Measurements from ENCODE around the gene GAGE12H. TPM values are rescaled to one million over a fixed set of nuclear protein-coding genes. Genes with fewer than 3 reads are reported as not detected.
"Not testable (repeated sequence)": the region's sequence is repeated elsewhere in the genome, so short reads cannot be mapped to it uniquely, and the experiment has no call there.

The GAGE12H gene
- not detected for total RNA-seq

DNA sequence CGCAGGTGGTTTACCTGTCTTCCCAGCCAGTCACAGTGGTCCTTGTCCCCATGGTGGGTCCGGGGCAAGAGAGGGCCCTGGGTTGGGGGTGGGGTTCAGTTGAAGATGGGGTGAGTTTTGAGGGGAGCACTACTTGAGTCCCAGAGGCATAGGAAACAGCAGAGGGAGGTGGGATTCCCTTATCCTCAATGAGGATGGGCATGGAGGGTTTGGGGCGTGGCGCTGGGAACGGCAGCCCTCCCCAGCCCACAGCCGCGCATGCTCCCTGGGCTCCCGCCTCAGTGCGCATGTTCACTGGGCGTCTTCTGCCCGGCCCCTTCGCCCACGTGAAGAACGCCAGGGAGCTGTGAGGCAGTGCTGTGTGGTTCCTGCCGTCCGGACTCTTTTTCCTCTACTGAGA lies at the start of gene GAGE12H:
GAGE12H (plus strand) TSS at position 301 of the 400 bp plus-strand sequence. CDS start 1,155 bp downstream, outside the sequence.
- not testable (repeated sequence) for H3K9me3 ChIP-seq; DNase-seq (ENCODE audit: low spot score in 2 of 2); H3K27me3 ChIP-seq; H3K4me3 ChIP-seq; H3K36me3 ChIP-seq; H3K27ac ChIP-seq; H3K4me1 ChIP-seq
- no CpG with 5 or more reads among the region's 16 CpGs for WGBS

- H3K4me1 ChIP-seq; H3K27ac ChIP-seq; H3K4me3 ChIP-seq; H3K9me3 ChIP-seq; H3K27me3 ChIP-seq; DNase-seq (ENCODE audit: low spot score in 2 of 2); H3K36me3 ChIP-seq: not testable (repeated sequence)
- WGBS = no CpG with 5 or more reads among the region's 16 CpGs
Measured at GRCh38 chrX:49531877-49532276, 47.9 kb upstream of the GAGE12H start, which contains the start of gene GAGE12C. Gene GAGE12C (plus strand): TSS chrX:49532177. CDS start chrX:49533332, 1,155 bp downstream.

GRCh38 chrX:49541433-49541832 lies 38.3 kb upstream of the GAGE12H start, which contains the start of gene GAGE12D:
Gene GAGE12D (plus strand): TSS chrX:49541733. CDS start chrX:49542888, 1,155 bp downstream.
- not testable (repeated sequence) for H3K4me1 ChIP-seq; H3K36me3 ChIP-seq; H3K27me3 ChIP-seq; DNase-seq (ENCODE audit: low spot score in 2 of 2); H3K4me3 ChIP-seq; H3K9me3 ChIP-seq; H3K27ac ChIP-seq
- no CpG with 5 or more reads among the region's 16 CpGs for WGBS

DNA sequence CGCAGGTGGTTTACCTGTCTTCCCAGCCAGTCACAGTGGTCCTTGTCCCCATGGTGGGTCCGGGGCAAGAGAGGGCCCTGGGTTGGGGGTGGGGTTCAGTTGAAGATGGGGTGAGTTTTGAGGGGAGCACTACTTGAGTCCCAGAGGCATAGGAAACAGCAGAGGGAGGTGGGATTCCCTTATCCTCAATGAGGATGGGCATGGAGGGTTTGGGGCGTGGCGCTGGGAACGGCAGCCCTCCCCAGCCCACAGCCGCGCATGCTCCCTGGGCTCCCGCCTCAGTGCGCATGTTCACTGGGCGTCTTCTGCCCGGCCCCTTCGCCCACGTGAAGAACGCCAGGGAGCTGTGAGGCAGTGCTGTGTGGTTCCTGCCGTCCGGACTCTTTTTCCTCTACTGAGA lies 28.8 kb upstream of the GAGE12H start, which contains the start of gene GAGE12E:
GAGE12E (plus strand) TSS at position 301 of the 400 bp plus-strand sequence. CDS start 1,155 bp downstream, outside the sequence.
- H3K9me3 ChIP-seq; H3K27me3 ChIP-seq; H3K27ac ChIP-seq; H3K4me3 ChIP-seq; H3K4me1 ChIP-seq; DNase-seq (ENCODE audit: low spot score in 2 of 2); H3K36me3 ChIP-seq: not testable (repeated sequence)
- no CpG with 5 or more reads among the region's 16 CpGs for WGBS

- H3K36me3 ChIP-seq; H3K27ac ChIP-seq; H3K4me3 ChIP-seq; H3K9me3 ChIP-seq; H3K27me3 ChIP-seq; H3K4me1 ChIP-seq; DNase-seq (ENCODE audit: low spot score in 2 of 2): not testable (repeated sequence)
- no CpG with 5 or more reads among the region's 16 CpGs for WGBS
Measured at GRCh38 chrX:49560542-49560941, 19.2 kb upstream of the GAGE12H start, which contains the start of gene GAGE12F. Gene GAGE12F (plus strand): TSS chrX:49560842. CDS start chrX:49561997, 1,155 bp downstream.

GRCh38 chrX:49568728-49569127 lies 11.0 kb upstream of the GAGE12H start:
- peak in 1 of 2 donors; percentile 31 for DNase-seq (ENCODE audit: low spot score in 2 of 2)
- not testable (repeated sequence) for H3K9me3 ChIP-seq, H3K27me3 ChIP-seq, H3K27ac ChIP-seq, H3K36me3 ChIP-seq, H3K4me1 ChIP-seq, H3K4me3 ChIP-seq
- no CpG with 5 or more reads among the region's 11 CpGs for WGBS

DNA sequence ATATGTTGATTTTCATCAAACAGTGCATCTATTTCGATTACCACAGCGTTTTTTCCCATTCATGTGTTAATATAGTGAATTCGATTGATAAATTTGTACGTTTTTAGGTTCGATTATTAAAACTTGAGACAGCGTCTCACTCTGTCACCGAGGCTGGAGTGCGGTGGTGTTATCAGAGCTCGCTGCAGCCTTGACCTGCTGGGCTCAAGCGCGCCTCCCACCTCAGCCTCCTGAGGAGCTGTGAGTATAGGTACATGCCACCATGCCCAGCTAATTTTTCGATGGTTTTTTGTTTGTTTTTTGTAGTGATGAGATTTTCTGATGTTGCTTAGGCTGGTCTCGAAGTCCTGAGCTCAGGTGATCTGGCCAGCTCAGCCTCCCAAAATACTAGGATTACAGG lies 10.6 kb upstream of the GAGE12H start:
- not testable (repeated sequence) for H3K4me3 ChIP-seq, H3K27ac ChIP-seq, H3K9me3 ChIP-seq, H3K27me3 ChIP-seq, H3K36me3 ChIP-seq, H3K4me1 ChIP-seq
- DNase-seq (ENCODE audit: low spot score in 2 of 2) = peak in 1 of 2 donors; percentile 20
- WGBS = 96% methylated on average over 10 of the region's 13 CpGs

GRCh38 chrX:49570100-49570499 lies 9.6 kb upstream of the GAGE12H start, which contains the start of gene GAGE12G:
Gene GAGE12G (plus strand): TSS chrX:49570400. CDS start chrX:49571555, 1,155 bp downstream.
- DNase-seq (ENCODE audit: low spot score in 2 of 2); H3K36me3 ChIP-seq; H3K27me3 ChIP-seq; H3K9me3 ChIP-seq; H3K27ac ChIP-seq; H3K4me1 ChIP-seq; H3K4me3 ChIP-seq: not testable (repeated sequence)
- no CpG with 5 or more reads among the region's 16 CpGs for WGBS

DNA sequence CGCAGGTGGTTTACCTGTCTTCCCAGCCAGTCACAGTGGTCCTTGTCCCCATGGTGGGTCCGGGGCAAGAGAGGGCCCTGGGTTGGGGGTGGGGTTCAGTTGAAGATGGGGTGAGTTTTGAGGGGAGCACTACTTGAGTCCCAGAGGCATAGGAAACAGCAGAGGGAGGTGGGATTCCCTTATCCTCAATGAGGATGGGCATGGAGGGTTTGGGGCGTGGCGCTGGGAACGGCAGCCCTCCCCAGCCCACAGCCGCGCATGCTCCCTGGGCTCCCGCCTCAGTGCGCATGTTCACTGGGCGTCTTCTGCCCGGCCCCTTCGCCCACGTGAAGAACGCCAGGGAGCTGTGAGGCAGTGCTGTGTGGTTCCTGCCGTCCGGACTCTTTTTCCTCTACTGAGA lies 9.4 kb downstream of the GAGE12H start, which contains the start of gene GAGE2A:
GAGE2A (plus strand) TSS at position 301 of the 400 bp plus-strand sequence. CDS start 1,155 bp downstream, outside the sequence.
- H3K36me3 ChIP-seq; H3K9me3 ChIP-seq; H3K27ac ChIP-seq; DNase-seq (ENCODE audit: low spot score in 2 of 2); H3K27me3 ChIP-seq; H3K4me1 ChIP-seq; H3K4me3 ChIP-seq: not testable (repeated sequence)
- no CpG with 5 or more reads among the region's 16 CpGs for WGBS

GRCh38 chrX:49589769-49590478 lies 10.2 kb downstream of the GAGE12H start:
- H3K4me1 ChIP-seq, H3K9me3 ChIP-seq, H3K27me3 ChIP-seq, H3K27ac ChIP-seq, H3K4me3 ChIP-seq, H3K36me3 ChIP-seq: not testable (repeated sequence)
- DNase-seq (ENCODE audit: low spot score in 2 of 2) = peak in 1 of 2 donors; percentile 81
- WGBS = 95% methylated on average over 34 of the region's 37 CpGs

DNA sequence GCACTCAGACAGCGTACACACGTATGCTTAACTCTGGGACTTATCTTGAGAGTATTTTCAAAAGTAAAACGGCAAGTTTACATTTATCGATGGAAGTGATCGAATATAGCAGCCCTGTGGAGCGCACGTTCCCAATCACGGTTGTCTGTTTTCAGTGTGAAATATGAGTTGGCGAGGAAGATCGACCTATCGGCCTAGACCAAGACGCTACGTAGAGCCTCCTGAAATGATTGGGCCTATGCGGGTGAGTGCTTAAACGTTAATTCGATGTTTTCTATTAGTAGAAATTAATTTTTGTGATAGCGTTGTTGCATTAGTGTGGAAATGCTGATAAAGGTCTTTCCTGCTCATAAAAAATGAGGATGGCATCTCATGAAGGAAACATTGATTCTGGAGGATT lies 10.7 kb downstream of the GAGE12H start:
- H3K4me3 ChIP-seq; H3K36me3 ChIP-seq; H3K4me1 ChIP-seq; H3K9me3 ChIP-seq; H3K27me3 ChIP-seq; DNase-seq (ENCODE audit: low spot score in 2 of 2); H3K27ac ChIP-seq: not testable (repeated sequence)
- 89% methylated on average over 15 of the region's 17 CpGs for WGBS

DNA sequence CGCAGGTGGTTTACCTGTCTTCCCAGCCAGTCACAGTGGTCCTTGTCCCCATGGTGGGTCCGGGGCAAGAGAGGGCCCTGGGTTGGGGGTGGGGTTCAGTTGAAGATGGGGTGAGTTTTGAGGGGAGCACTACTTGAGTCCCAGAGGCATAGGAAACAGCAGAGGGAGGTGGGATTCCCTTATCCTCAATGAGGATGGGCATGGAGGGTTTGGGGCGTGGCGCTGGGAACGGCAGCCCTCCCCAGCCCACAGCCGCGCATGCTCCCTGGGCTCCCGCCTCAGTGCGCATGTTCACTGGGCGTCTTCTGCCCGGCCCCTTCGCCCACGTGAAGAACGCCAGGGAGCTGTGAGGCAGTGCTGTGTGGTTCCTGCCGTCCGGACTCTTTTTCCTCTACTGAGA lies 19.0 kb downstream of the GAGE12H start, which contains the start of gene GAGE1:
GAGE1 (plus strand) TSS at position 301 of the 400 bp plus-strand sequence. CDS start 1,155 bp downstream, outside the sequence.
- not testable (repeated sequence) for H3K36me3 ChIP-seq; DNase-seq (ENCODE audit: low spot score in 2 of 2); H3K27me3 ChIP-seq; H3K9me3 ChIP-seq; H3K27ac ChIP-seq; H3K4me1 ChIP-seq; H3K4me3 ChIP-seq
- no CpG with 5 or more reads among the region's 16 CpGs for WGBS

All from suprapubic skin (tissue), 4 donors.